IMR-90 (cell line): Measurements from ENCODE around the gene UBXN6. TPM values are rescaled to one million over a fixed set of nuclear protein-coding genes. Genes with fewer than 3 reads are reported as not detected.

Source experiments
- ATAC-seq: fragments of 200-7000 bp; cut with Tn5 transposase; 2 replicates; pipeline ENCODE4 v1.9.1; 2020; ENCODE audit warnings: low read depth, mild to moderate bottlenecking, moderate library complexity
- BruUV-seq: library from RNA; stranded (reverse); fragments of 400-500 nt; replicated peaks from 2 replicates; lab custom pipeline; 2021; lab: Mats Ljungman, UMichigan
- CTCF ChIA-PET: fragments of 300-600 bp; formaldehyde crosslinking; extraction: SDS; loops from one replicate; lab custom pipeline; 2021; ENCODE audit warnings: antibody characterized with exemption; lab: Yijun Ruan, JAX
- POLR2A ChIA-PET: fragments of 300-600 bp; sonication (Branson Sonifier 250); formaldehyde crosslinking; loops from one replicate; lab custom pipeline; 2022; ENCODE audit warnings: antibody characterized with exemption; ENCODE audit not compliant: unreplicated experiment; lab: Charles Lee
- DNase-seq: peaks from one replicate; pipeline ENCODE4 v3.0.0; 2013
- H2AFZ ChIP-seq: replicated peaks from 2 replicates; pipeline ENCODE3; 2013; ENCODE audit warnings: low read length, mild to moderate bottlenecking; ENCODE audit not compliant: poor library complexity
- H2AK5ac ChIP-seq: 2 replicates; pipeline ENCODE4 v1.6.1; 2013; ENCODE audit warnings: low read depth, low read length, inconsistent platforms
- H2AK9ac ChIP-seq: replicated peaks from 2 replicates; pipeline ENCODE3; 2013; ENCODE audit warnings: mild to moderate bottlenecking, low read depth, low read length, moderate library complexity; ENCODE audit not compliant: poor library complexity
- H2BK120ac ChIP-seq: 2 replicates; pipeline ENCODE4 v1.6.1; 2013; ENCODE audit warnings: low read depth, low read length, inconsistent platforms
- H2BK15ac ChIP-seq: 3 replicates; pipeline ENCODE4 v1.6.1; 2013; ENCODE audit warnings: low read depth, low read length, inconsistent platforms
- H2BK20ac ChIP-seq: 2 replicates; pipeline ENCODE4 v1.6.1; 2013; ENCODE audit warnings: low read depth, mild to moderate bottlenecking, inconsistent platforms, low read length, moderate library complexity
- H2BK5ac ChIP-seq: 2 replicates; pipeline ENCODE4 v1.6.1; 2013; ENCODE audit warnings: mild to moderate bottlenecking, low read depth, low read length, inconsistent platforms; ENCODE audit not compliant: poor library complexity, severe bottlenecking
- H3K14ac ChIP-seq: replicated peaks from 2 replicates; pipeline ENCODE4 v1.6.1; 2013; ENCODE audit warnings: low read depth, low read length, inconsistent platforms
- H3K18ac ChIP-seq: 2 replicates; pipeline ENCODE4 v1.6.1; 2013; ENCODE audit warnings: low read depth, low read length, control low read depth
- H3K23ac ChIP-seq: 2 replicates; pipeline ENCODE4 v1.6.1; 2013; ENCODE audit warnings: low read depth, low read length, inconsistent platforms
- H3K27ac ChIP-seq: 2 replicates; pipeline ENCODE4 v1.5.1; 2013; ENCODE audit warnings: mild to moderate bottlenecking, control low read depth, low read length; ENCODE audit not compliant: insufficient read depth
- H3K27me3 ChIP-seq: 2 replicates; pipeline ENCODE4 v1.6.1; 2013; ENCODE audit warnings: low read length; ENCODE audit not compliant: control insufficient read depth, insufficient read depth
- H3K36me3 ChIP-seq: 2 replicates; pipeline ENCODE4 v1.6.1; 2013; ENCODE audit warnings: low read length, mixed read lengths; ENCODE audit not compliant: control insufficient read depth, insufficient read depth
- H3K4ac ChIP-seq: 2 replicates; pipeline ENCODE4 v1.6.1; 2013; ENCODE audit warnings: low read depth, low read length, inconsistent platforms
- H3K4me1 ChIP-seq: 2 replicates; pipeline ENCODE4 v1.6.1; 2013; ENCODE audit warnings: low read length, mixed read lengths; ENCODE audit not compliant: control insufficient read depth, insufficient read depth
- H3K4me2 ChIP-seq: 2 replicates; pipeline ENCODE4 v1.6.1; 2013; ENCODE audit warnings: low read depth, mild to moderate bottlenecking, control low read depth, low read length, moderate library complexity
- H3K4me3 ChIP-seq: 2 replicates; pipeline ENCODE4 v1.5.1; 2013; ENCODE audit warnings: low read depth, mild to moderate bottlenecking, control low read depth, low read length, moderate library complexity; ENCODE audit not compliant: insufficient read depth
- H3K56ac ChIP-seq: 2 replicates; pipeline ENCODE4 v1.6.1; 2013; ENCODE audit warnings: low read length, inconsistent platforms; ENCODE audit not compliant: insufficient read depth; ENCODE audit errors: extremely low read depth
- H3K79me1 ChIP-seq, 2 experiments: 2 replicates each; pipeline ENCODE4 v1.6.1; 2013; ENCODE audit warnings: low read length in 2 of 2, inconsistent platforms in 1 of 2, low read depth in 1 of 2
- H3K9ac ChIP-seq: 2 replicates; pipeline ENCODE4 v1.6.1; 2013; ENCODE audit warnings: low read depth, low read length, control low read depth
- H3K9me1 ChIP-seq: 2 replicates; pipeline ENCODE4 v1.6.1; 2013; ENCODE audit warnings: low read length, inconsistent platforms; ENCODE audit not compliant: insufficient read depth
- H3K9me3 ChIP-seq: 2 replicates; pipeline ENCODE4 v1.6.1; 2013; ENCODE audit warnings: low read length; ENCODE audit not compliant: control insufficient read depth, insufficient read depth
- H4K20me1 ChIP-seq: 2 replicates; pipeline ENCODE4 v1.6.1; 2013; ENCODE audit warnings: low read length, inconsistent platforms; ENCODE audit not compliant: insufficient read depth
- H4K5ac ChIP-seq: 2 replicates; pipeline ENCODE4 v1.6.1; 2013; ENCODE audit warnings: mild to moderate bottlenecking, low read depth, low read length, control low read depth
- H4K8ac ChIP-seq, 2 experiments: 2 replicates each; pipeline ENCODE4 v1.6.1; 2013; ENCODE audit warnings: low read depth in 2 of 2, low read length in 2 of 2, control low read depth in 1 of 2, inconsistent platforms in 1 of 2
- H4K91ac ChIP-seq: 2 replicates; pipeline ENCODE4 v1.6.1; 2013; ENCODE audit warnings: low read depth, low read length, inconsistent platforms; ENCODE audit not compliant: insufficient read depth
- FOS ChIP-seq: fragments of 150-350 bp; IDR thresholded peaks from 2 replicates; pipeline ENCODE4 v1.6.1; 2016; ENCODE audit warnings: low read depth, low read length
- MXI1 ChIP-seq: IDR thresholded peaks from 2 replicates; pipeline ENCODE4 v1.6.1; 2012; ENCODE audit warnings: low read depth, mild to moderate bottlenecking, low read length, moderate library complexity, borderline replicate concordance
- NFE2L2 ChIP-seq: fragments of 150-350 bp; IDR thresholded peaks from 2 replicates; pipeline ENCODE4 v1.6.1; 2016; ENCODE audit warnings: low read depth, mild to moderate bottlenecking, low read length
- POLR2A ChIP-seq: IDR thresholded peaks from 2 replicates; pipeline ENCODE4 v1.6.1; 2012; ENCODE audit warnings: mild to moderate bottlenecking, low read depth, low read length
- RAD21 ChIP-seq: IDR thresholded peaks from 2 replicates; pipeline ENCODE4 v1.6.1; 2012; ENCODE audit warnings: low read length, improper control_type of control experiment
- SMC3 ChIP-seq: fragments of 150-350 bp; IDR thresholded peaks from 2 replicates; pipeline ENCODE4 v1.6.1; 2016; ENCODE audit warnings: low read depth, mild to moderate bottlenecking, antibody characterized with exemption, low read length, moderate library complexity
- WGBS, 2 experiments: methylation state at CpG; one replicate each; pipeline versions ENCODE4 v1.1.5 to v1.1.7; 2013; ENCODE audit warnings: missing lambda C conversion rate in 2 of 2; ENCODE audit not compliant: insufficient read length in 1 of 2; ENCODE audit errors: extremely low coverage in 2 of 2; 5-methylcytosine and 5-hydroxymethylcytosine counted together
- dilution Hi-C: fragments of 300-500 bp; cut with HindIII; formaldehyde crosslinking; loops from one replicate; pipeline ENCODE4 v1.14.3; 2018; ENCODE audit warnings: low sequenced_read_pairs; ENCODE audit not compliant: unreplicated experiment
- in situ Hi-C: fragments of 300-500 bp; cut with MboI; formaldehyde crosslinking; loops from 3 replicates; pipeline ENCODE4 v1.14.3; 2019; ENCODE audit warnings: low sequenced_read_pairs, inconsistent platforms, mixed read lengths
- intact Hi-C: fragments of 100-400 bp; cut with micrococcal nuclease; formaldehyde crosslinking; loops from 2 replicates; pipeline ENCODE4 v1.10.0; 2022
- polyA plus RNA-seq, 3 experiments: library from polyadenylated mRNA; depleted of rRNA; stranded (reverse); fragments of >200 nt; gene quantifications; 2 replicates each; pipeline ENCODE4 v1.2.3, GENCODE V29; 2012; ENCODE audit warnings: low replicate concordance in 1 of 3
- total RNA-seq: library from RNA; depleted of rRNA; stranded (reverse); fragments of >200 nt; gene quantifications from 2 replicates; pipeline ENCODE4 v1.2.3, GENCODE V29; 2012
- TF ChIP-seq, protein P1 (sequence below): fragments of 150-350 bp; IDR thresholded peaks from 2 replicates; pipeline ENCODE4 v1.6.1; 2016; ENCODE audit warnings: low read depth, mild to moderate bottlenecking, low read length, moderate library complexity, borderline replicate concordance

UBXN6 gene
- total and polyA plus RNA-seq, 2 of the 4 experiments (the other 2 are of a cell fraction), result 84.2 to 86.5 TPM

DNA sequence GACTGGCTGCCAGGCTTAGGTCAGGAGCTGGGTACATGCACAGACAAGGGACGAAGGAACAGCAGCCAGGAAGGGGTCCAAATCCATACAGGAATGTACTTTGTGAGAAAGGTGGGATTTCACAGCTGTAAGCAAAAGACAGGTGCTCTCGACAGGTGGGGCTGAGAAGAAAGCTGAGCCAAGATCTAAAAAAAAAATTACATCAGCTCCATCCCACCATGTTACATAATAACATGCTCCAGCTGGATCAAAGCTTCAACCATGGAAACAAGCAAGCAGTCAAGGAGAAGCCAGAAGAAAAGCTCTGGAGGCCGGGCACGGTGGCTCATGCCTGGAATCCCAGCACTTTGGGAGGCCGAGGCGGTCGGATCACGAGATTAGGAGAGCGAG, 8.0 kb downstream of the UBXN6 start:
- H3K36me3 ChIP-seq, result peaks cover 77% of the 10 kb centered on the region

More for the DNA sequence above, 8.0 kb downstream of the UBXN6 start:
- dilution Hi-C loops, result no loop called here
- H2BK20ac ChIP-seq, result no peak overlapping the region
- no peak overlapping the region for H3K4me3 ChIP-seq
- no peak overlapping the region for H2BK15ac ChIP-seq
- H3K27ac ChIP-seq, result no peak overlapping the region
- no peak overlapping the region for H4K91ac ChIP-seq
- no peak overlapping the region for H4K5ac ChIP-seq
- in situ Hi-C loops, result no loop called here
- H3K4ac ChIP-seq, result no peak overlapping the region
- no peak overlapping the region for H2BK5ac ChIP-seq
- H3K4me1 ChIP-seq, result peaks cover 1% of the 10 kb centered on the region
- no peak overlapping the region for H3K14ac ChIP-seq
- H2BK120ac ChIP-seq, result no peak overlapping the region
- no peaks in the 10 kb centered on the region for H3K27me3 ChIP-seq
- ChIA-PET CTCF (no interaction called here), POLR2A (no interaction called here)
- H3K4me2 ChIP-seq, result no peak overlapping the region
- peaks cover 18% of the 10 kb centered on the region for H4K20me1 ChIP-seq
- TF ChIP-seq SMC3 (no peak), RAD21 (no peak), POLR2A (no peak), MXI1 (no peak), NFE2L2 (no peak), FOS (no peak)
- TF ChIP-seq, protein P1, sequence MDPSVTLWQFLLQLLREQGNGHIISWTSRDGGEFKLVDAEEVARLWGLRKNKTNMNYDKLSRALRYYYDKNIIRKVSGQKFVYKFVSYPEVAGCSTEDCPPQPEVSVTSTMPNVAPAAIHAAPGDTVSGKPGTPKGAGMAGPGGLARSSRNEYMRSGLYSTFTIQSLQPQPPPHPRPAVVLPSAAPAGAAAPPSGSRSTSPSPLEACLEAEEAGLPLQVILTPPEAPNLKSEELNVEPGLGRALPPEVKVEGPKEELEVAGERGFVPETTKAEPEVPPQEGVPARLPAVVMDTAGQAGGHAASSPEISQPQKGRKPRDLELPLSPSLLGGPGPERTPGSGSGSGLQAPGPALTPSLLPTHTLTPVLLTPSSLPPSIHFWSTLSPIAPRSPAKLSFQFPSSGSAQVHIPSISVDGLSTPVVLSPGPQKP, result no peak
- H3K23ac ChIP-seq, result no peak overlapping the region
- no peak overlapping the region for H2AK5ac ChIP-seq
- H3K9me3 ChIP-seq, result no peaks in the 10 kb centered on the region
- WGBS, 2 experiments, result 100% methylated on average over 7 of the region's 9 CpGs; no CpG with 5 or more reads in 1 of the 2 experiments
- no peak overlapping the region for H4K8ac ChIP-seq
- intact Hi-C loops, result no loop called here
- no peak overlapping the region for H3K56ac ChIP-seq
- H3K79me1 ChIP-seq, result peaks cover 7 to 51% of the 10 kb centered on the region in 2 experiments
- ATAC-seq (no peak), DNase-seq (no peak)
- no peak overlapping the region for H3K18ac ChIP-seq
- BruUV-seq, result no TSS peak
- H2AFZ ChIP-seq, result no peak overlapping the region
- no peak overlapping the region for H2AK9ac ChIP-seq
- peaks cover 6% of the 10 kb centered on the region; the same call in 1 of the 2 replicates for H3K9me1 ChIP-seq
- H3K9ac ChIP-seq, result no peak overlapping the region
